ENCODE results near the gene PECR.

PECR gene

GRCh38 chr2:216086207-216086893 lies 4.7 kb upstream of the PECR start:
- ChIA-PET POLR2A (no interaction called here), CTCF (no interaction called here)
- TF ChIP-seq CTCF (IDR thresholded peaks at IDR 0.05; ENCODE audit: insufficient read depth, low read length, missing control alignments), result no peak
- DNase-seq (ENCODE audit: low read depth, low spot score), result no peak
- no peak overlapping the region for H3K4me3 ChIP-seq (ENCODE audit: low read depth, low read length)

GRCh38 chr2:216084547-216084946 lies 2.9 kb upstream of the PECR start:
- TF ChIP-seq CTCF (IDR thresholded peaks at IDR 0.05; ENCODE audit: insufficient read depth, low read length, missing control alignments), result no peak
- no peak overlapping the region for H3K4me3 ChIP-seq (ENCODE audit: low read depth, low read length)
- no peak for DNase-seq (ENCODE audit: low read depth, low spot score)
- POLR2A ChIA-PET, result no interaction called here
- CTCF ChIA-PET, result interaction anchor here (0.8 to 2.6 kb wide), 4 partner anchors 26 to 134 kb away, joined by 3 to 10 read pairs (median 6); no protein-coding TSS in a partner anchor

GRCh38 chr2:216083464-216084281 lies 2.1 kb upstream of the PECR start:
- H3K4me3 ChIP-seq (ENCODE audit: low read depth, low read length), result no peak overlapping the region
- no peak for DNase-seq (ENCODE audit: low read depth, low spot score)
- CTCF ChIA-PET, result interaction anchor here (0.7 to 2.6 kb wide), 6 partner anchors 13 to 133 kb away, joined by 3 to 10 read pairs (median 4); no protein-coding TSS in a partner anchor
- no peak for TF ChIP-seq CTCF (IDR thresholded peaks at IDR 0.05; ENCODE audit: insufficient read depth, low read length, missing control alignments)
- POLR2A ChIA-PET, result no interaction called here

GRCh38 chr2:216082805-216083204 lies 1.2 kb upstream of the PECR start:
- H3K4me3 ChIP-seq (ENCODE audit: low read depth, low read length), result no peak overlapping the region
- CTCF ChIA-PET, result interaction anchor here (1.2 to 2.6 kb wide), 2 partner anchors 13 to 27 kb away, joined by 3 to 10 read pairs; no protein-coding TSS in a partner anchor
- DNase-seq (ENCODE audit: low read depth, low spot score), result no peak
- TF ChIP-seq CTCF (IDR thresholded peaks at IDR 0.05; ENCODE audit: insufficient read depth, low read length, missing control alignments), result no peak
- POLR2A ChIA-PET, result interaction anchor here (0.6 kb wide), 1 partner anchor 675 kb away, joined by 3 read pairs; no protein-coding TSS in a partner anchor

GRCh38 chr2:216082117-216082711 lies 605 bp upstream of the PECR start:
- ChIA-PET POLR2A (interaction anchor here (0.7 kb wide), 1 partner anchor 112 kb away, joined by 3 read pairs; no protein-coding TSS in a partner anchor), CTCF (interaction anchor here (1.3 to 2.6 kb wide), 2 partner anchors 28 to 32 kb away, joined by 5 to 10 read pairs; no protein-coding TSS in a partner anchor)
- DNase-seq (ENCODE audit: low read depth, low spot score), result no peak
- no peak for TF ChIP-seq CTCF (IDR thresholded peaks at IDR 0.05; ENCODE audit: insufficient read depth, low read length, missing control alignments)
- H3K4me3 ChIP-seq (ENCODE audit: low read depth, low read length), result peak overlapping the region; percentile 87
